ENCODE results near the gene YJEFN3.

DNA sequence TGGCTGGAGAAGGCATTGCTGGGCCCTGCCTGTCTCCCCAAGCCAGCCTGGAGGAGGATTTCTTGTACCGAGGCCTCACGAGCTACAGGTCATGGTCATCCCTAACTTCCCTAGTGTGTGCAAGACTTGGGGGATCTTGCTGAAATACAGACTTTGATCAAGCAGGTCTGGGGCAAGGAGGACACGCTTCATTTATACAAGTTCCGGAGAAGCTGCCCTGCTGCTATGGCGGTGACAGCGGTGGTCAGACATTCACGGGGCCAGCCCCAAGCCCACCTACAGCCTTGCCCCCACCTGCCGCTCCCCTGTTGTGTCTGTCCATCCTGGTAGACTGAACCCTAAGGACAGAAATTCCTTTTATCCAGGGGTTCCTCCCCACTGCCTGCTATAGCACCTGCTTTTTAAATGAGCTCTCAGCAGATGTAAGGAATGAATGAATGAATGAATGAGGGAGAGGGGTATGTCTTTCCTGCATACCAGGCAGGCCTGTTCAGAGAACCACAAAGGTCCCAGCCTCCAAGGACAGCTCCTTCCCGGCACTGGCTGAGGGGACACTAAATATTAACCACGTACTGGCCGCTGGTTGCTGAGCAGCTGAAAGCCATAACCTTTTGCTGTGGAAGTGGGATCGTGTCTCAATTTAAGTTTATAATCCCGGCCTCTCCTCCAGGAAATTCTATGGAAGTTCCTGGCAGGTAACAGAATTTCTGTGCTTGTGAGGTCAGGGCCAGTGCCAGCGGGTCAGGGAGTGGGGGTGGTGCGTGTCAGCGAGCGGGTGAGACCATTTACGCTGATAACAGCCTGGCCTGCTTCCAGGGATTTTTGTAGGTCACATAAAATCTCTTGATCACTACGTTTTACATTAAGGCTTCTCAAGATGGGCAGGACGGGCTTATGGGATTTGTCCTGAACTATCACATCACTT, 40.5 kb upstream of the YJEFN3 start:
- TF ChIP-seq, protein P1, sequence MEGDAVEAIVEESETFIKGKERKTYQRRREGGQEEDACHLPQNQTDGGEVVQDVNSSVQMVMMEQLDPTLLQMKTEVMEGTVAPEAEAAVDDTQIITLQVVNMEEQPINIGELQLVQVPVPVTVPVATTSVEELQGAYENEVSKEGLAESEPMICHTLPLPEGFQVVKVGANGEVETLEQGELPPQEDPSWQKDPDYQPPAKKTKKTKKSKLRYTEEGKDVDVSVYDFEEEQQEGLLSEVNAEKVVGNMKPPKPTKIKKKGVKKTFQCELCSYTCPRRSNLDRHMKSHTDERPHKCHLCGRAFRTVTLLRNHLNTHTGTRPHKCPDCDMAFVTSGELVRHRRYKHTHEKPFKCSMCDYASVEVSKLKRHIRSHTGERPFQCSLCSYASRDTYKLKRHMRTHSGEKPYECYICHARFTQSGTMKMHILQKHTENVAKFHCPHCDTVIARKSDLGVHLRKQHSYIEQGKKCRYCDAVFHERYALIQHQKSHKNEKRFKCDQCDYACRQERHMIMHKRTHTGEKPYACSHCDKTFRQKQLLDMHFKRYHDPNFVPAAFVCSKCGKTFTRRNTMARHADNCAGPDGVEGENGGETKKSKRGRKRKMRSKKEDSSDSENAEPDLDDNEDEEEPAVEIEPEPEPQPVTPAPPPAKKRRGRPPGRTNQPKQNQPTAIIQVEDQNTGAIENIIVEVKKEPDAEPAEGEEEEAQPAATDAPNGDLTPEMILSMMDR (tag by site-specific recombination; IDR thresholded peaks at IDR 0.05), result no peak
- TF ChIP-seq TCF7L2 (IDR thresholded peaks at IDR 0.05; ENCODE audit: borderline replicate concordance, low read depth, low read length), result no peak
- TF ChIP-seq HOXA7 (CRISPR knock-in tag; IDR thresholded peaks at IDR 0.05; ENCODE audit: borderline replicate concordance), result no peak
- no peak for TF ChIP-seq ZNF707 (tag by site-specific recombination; IDR thresholded peaks at IDR 0.05)
- TF ChIP-seq, protein P2, sequence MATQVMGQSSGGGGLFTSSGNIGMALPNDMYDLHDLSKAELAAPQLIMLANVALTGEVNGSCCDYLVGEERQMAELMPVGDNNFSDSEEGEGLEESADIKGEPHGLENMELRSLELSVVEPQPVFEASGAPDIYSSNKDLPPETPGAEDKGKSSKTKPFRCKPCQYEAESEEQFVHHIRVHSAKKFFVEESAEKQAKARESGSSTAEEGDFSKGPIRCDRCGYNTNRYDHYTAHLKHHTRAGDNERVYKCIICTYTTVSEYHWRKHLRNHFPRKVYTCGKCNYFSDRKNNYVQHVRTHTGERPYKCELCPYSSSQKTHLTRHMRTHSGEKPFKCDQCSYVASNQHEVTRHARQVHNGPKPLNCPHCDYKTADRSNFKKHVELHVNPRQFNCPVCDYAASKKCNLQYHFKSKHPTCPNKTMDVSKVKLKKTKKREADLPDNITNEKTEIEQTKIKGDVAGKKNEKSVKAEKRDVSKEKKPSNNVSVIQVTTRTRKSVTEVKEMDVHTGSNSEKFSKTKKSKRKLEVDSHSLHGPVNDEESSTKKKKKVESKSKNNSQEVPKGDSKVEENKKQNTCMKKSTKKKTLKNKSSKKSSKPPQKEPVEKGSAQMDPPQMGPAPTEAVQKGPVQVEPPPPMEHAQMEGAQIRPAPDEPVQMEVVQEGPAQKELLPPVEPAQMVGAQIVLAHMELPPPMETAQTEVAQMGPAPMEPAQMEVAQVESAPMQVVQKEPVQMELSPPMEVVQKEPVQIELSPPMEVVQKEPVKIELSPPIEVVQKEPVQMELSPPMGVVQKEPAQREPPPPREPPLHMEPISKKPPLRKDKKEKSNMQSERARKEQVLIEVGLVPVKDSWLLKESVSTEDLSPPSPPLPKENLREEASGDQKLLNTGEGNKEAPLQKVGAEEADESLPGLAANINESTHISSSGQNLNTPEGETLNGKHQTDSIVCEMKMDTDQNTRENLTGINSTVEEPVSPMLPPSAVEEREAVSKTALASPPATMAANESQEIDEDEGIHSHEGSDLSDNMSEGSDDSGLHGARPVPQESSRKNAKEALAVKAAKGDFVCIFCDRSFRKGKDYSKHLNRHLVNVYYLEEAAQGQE (tag by site-specific recombination; IDR thresholded peaks at IDR 0.05), result no peak
